Measurements from ENCODE around the gene STARD10. TPM values are rescaled to one million over a fixed set of nuclear protein-coding genes. Genes with fewer than 3 reads are reported as not detected.

STARD10 gene
- total RNA-seq, 8 experiments from 2014 or later: 7.8 to 26.9 (median 15.7) TPM

- peak in 3 of 8 experiments; percentile 7 to 67 (median 27) for ATAC-seq (replicated peaks in 6 of 8)
- in situ Hi-C loops (cut with MboI; ENCODE audit: low pct_unique_long_range_greater_than_20kb in 2 of 9, low sequenced_read_pairs in 9 of 9, unreplicated experiment in 9 of 9): no loop called here
- H3K4me3 ChIP-seq: no peak overlapping the region
- no peak overlapping the region for H3K27ac ChIP-seq
- 0 to 67% (median 27%) methylated on average over 1 to 2 of the region's 4 CpGs; no CpG with 5 or more reads in 3 of the 10 experiments for WGBS, 10 experiments
- H3K4me1 ChIP-seq (replicated peaks in 1 of 2): peaks cover 23 to 27% of the 10 kb centered on the region in 2 donors
Measured at GRCh38 chr11:72704783-72705265, 89.0 kb downstream of the STARD10 start.

Other genes with a start within 250 kb of the STARD10 start
- 10 to 100 TPM in 3 of 8 experiments, 1 to 10 TPM in 5; 1.5 to 58.7 (median 6.0) TPM for gene PDE2A, start 119.6 kb downstream of the STARD10 start, total RNA-seq
- 10 to 100 TPM in 7 of 8 experiments, 1 to 10 TPM in 1; 8.7 to 64.6 (median 28.4) TPM for gene ARAP1, start 41.6 kb downstream of the STARD10 start, total RNA-seq
- 10 to 100 TPM in 2 of 8 experiments, 1 to 10 TPM in 6; 3.4 to 17.4 (median 5.0) TPM for gene ATG16L2, start 20.4 kb upstream of the STARD10 start, total RNA-seq